GM21447 (cell line): Measurements from ENCODE around the gene PXMP4.

Source experiments
- ATAC-seq: cut with Tn5 transposase; IDR thresholded peaks from one replicate; pipeline ENCODE4 v1.9.1; 2021; ENCODE audit not compliant: unreplicated experiment

The PXMP4 gene

GRCh38 chr20:33656783-33657703, 63.1 kb downstream of the PXMP4 start:
- no peak for ATAC-seq

GRCh38 chr20:33656010-33656782, 63.9 kb downstream of the PXMP4 start:
- no peak for ATAC-seq

- ATAC-seq: no peak
These were observed 64.9 kb downstream of the PXMP4 start for GRCh38 chr20:33655164-33655563.

GRCh38 chr20:33654680-33655161, 65.4 kb downstream of the PXMP4 start:
- no peak for ATAC-seq

GRCh38 chr20:33653900-33654596, 66.1 kb downstream of the PXMP4 start:
- ATAC-seq: no peak

GRCh38 chr20:33653218-33653899, 66.8 kb downstream of the PXMP4 start:
- no peak for ATAC-seq
